Endothelial cell of umbilical vein (primary cell): ENCODE results near the gene TUBA4A. TPM values are rescaled to one million over a fixed set of nuclear protein-coding genes. Genes with fewer than 3 reads are reported as not detected.
A peak's percentile ranks its signal among the peaks of the same experiment; 100 is the strongest.

ENCODE experiments used
- BruUV-seq: library from RNA; stranded (reverse); fragments of 400-500 nt; replicated peaks from 2 replicates; lab custom pipeline; 2021; lab: Mats Ljungman, UMichigan
- CTCF ChIA-PET: fragments of 300-600, 350-600 bp; sonication (Branson Sonifier 250); formaldehyde crosslinking; loops from one replicate; lab custom pipeline; 2021; ENCODE audit warnings: antibody characterized with exemption, inconsistent platforms; lab: Charles Lee
- POLR2A ChIA-PET: fragments of 300-600, 350-600 bp; sonication (Branson Sonifier 250); formaldehyde crosslinking; loops from one replicate; lab custom pipeline; 2021; ENCODE audit warnings: antibody characterized with exemption, inconsistent platforms; lab: Charles Lee
- DNase-seq: peaks from one replicate; pipeline ENCODE4 v3.0.0-alpha.2; 2011; ENCODE audit warnings: low read depth, low spot score
- FAIRE-seq: peaks from 2 replicates; lab custom pipeline; 2011; peaks lifted over from hg19 to GRCh38; lab: Jason Lieb, UNC
- H2AFZ ChIP-seq: 2 replicates; pipeline ENCODE4 v1.6.0; 2012; ENCODE audit warnings: low read depth, low read length, control low read depth, inconsistent platforms
- H3K27ac ChIP-seq: 2 replicates; pipeline ENCODE4 v1.5.1; 2011; ENCODE audit warnings: low read depth, mild to moderate bottlenecking, control low read depth, low read length, moderate library complexity; ENCODE audit not compliant: insufficient read depth
- H3K27me3 ChIP-seq, 2 experiments: 2 replicates each; pipeline versions ENCODE4 v1.6.0 to v1.6.1; 2011; ENCODE audit warnings: low read length in 2 of 2, mixed read lengths in 1 of 2; ENCODE audit not compliant: control insufficient read depth in 2 of 2, insufficient read depth in 2 of 2
- H3K36me3 ChIP-seq, 2 experiments: 2 replicates in 1 of 2; 3 replicates in 1 of 2; pipeline ENCODE4 v1.5.1; 2011; ENCODE audit warnings: low read length in 2 of 2, mild to moderate bottlenecking in 1 of 2, moderate library complexity in 1 of 2; ENCODE audit not compliant: control insufficient read depth in 2 of 2, insufficient read depth in 2 of 2; ENCODE audit errors: extremely low read depth in 1 of 2
- H3K4me1 ChIP-seq: 3 replicates; pipeline ENCODE4 v1.5.1; 2011; ENCODE audit warnings: mild to moderate bottlenecking, low read length; ENCODE audit not compliant: control insufficient read depth, insufficient read depth; ENCODE audit errors: extremely low read depth
- H3K4me2 ChIP-seq: 2 replicates; pipeline ENCODE4 v1.6.1; 2011; ENCODE audit warnings: low read length, control low read depth, mixed read lengths; ENCODE audit not compliant: insufficient read depth
- H3K4me3 ChIP-seq, 3 experiments: fragments of 200-600 bp in 1 of 3; sonication (generic), shearing (Covaris generic) in 1 of 3; replicated peaks in 1 of 3; 2 replicates each; pipeline ENCODE4 v1.5.1; 2011 to 2016; ENCODE audit warnings: control low read depth in 3 of 3, low read length in 3 of 3, mild to moderate bottlenecking in 2 of 3, inconsistent platforms in 1 of 3, low read depth in 1 of 3, moderate library complexity in 1 of 3; ENCODE audit not compliant: insufficient read depth in 1 of 3
- H3K79me2 ChIP-seq: 2 replicates; pipeline ENCODE4 v1.6.0; 2012; ENCODE audit warnings: low read length, inconsistent platforms; ENCODE audit not compliant: control insufficient read depth, insufficient read depth
- H3K9ac ChIP-seq: replicated peaks from 2 replicates; pipeline ENCODE3; 2011; ENCODE audit warnings: low read length, control low read depth; ENCODE audit not compliant: insufficient read depth; ENCODE audit errors: extremely low read depth
- H3K9me1 ChIP-seq: replicated peaks from 3 replicates; pipeline ENCODE4 v1.6.0; 2011; ENCODE audit warnings: mild to moderate bottlenecking, low read length; ENCODE audit not compliant: control insufficient read depth, insufficient read depth; ENCODE audit errors: extremely low read depth
- H3K9me3 ChIP-seq: replicated peaks from 2 replicates; pipeline ENCODE4 v1.5.1; 2012; ENCODE audit warnings: low read length, inconsistent platforms; ENCODE audit not compliant: control insufficient read depth, insufficient read depth
- H4K20me1 ChIP-seq: replicated peaks from 2 replicates; pipeline ENCODE3; 2011; ENCODE audit warnings: mild to moderate bottlenecking, low read length; ENCODE audit not compliant: control insufficient read depth, insufficient read depth; ENCODE audit errors: extremely low read depth
- CTCF ChIP-seq, 2 donors: IDR thresholded peaks; 1 replicate in 1 of 2; 2 replicates in 1 of 2; pipeline ENCODE4 v1.5.1; 2011; ENCODE audit warnings: low read length in 2 of 2, mild to moderate bottlenecking in 2 of 2, moderate library complexity in 2 of 2, control low read depth in 1 of 2, inconsistent platforms in 1 of 2, low read depth in 1 of 2; ENCODE audit not compliant: insufficient read depth in 1 of 2; ENCODE audit errors: extremely low read depth in 1 of 2
- EZH2 ChIP-seq: IDR thresholded peaks from 2 replicates; pipeline ENCODE4 v1.6.1; 2012; ENCODE audit warnings: borderline replicate concordance, low read depth, mild to moderate bottlenecking, moderate library complexity, low read length, inconsistent platforms; ENCODE audit not compliant: severe bottlenecking
- FOS ChIP-seq: IDR thresholded peaks from 2 replicates; pipeline ENCODE4 v1.6.1; 2011; ENCODE audit warnings: mild to moderate bottlenecking, low read length, moderate library complexity, borderline replicate concordance; ENCODE audit not compliant: insufficient read depth
- GATA2 ChIP-seq: IDR thresholded peaks from 2 replicates; pipeline ENCODE4 v1.7.0; 2011; ENCODE audit warnings: low read depth, mild to moderate bottlenecking, moderate library complexity, mixed read lengths, low read length; ENCODE audit not compliant: insufficient read length, insufficient read depth
- JUN ChIP-seq: IDR thresholded peaks from 2 replicates; pipeline ENCODE4 v1.6.1; 2011; ENCODE audit warnings: borderline replicate concordance, low read depth; ENCODE audit not compliant: insufficient read length, insufficient read depth
- MAX ChIP-seq: IDR thresholded peaks from 2 replicates; pipeline ENCODE4 v1.6.1; 2011; ENCODE audit not compliant: insufficient read depth, insufficient read length
- MYC ChIP-seq: IDR thresholded peaks from one replicate; pipeline ENCODE4 v1.6.1; 2011; ENCODE audit warnings: mild to moderate bottlenecking, low read depth, low read length
- POLR2A ChIP-seq: IDR thresholded peaks from 2 replicates; pipeline ENCODE4 v1.6.1; 2012; ENCODE audit warnings: low read depth, mild to moderate bottlenecking, control low read depth, low read length
- POLR2AphosphoS5 ChIP-seq: IDR thresholded peaks from 2 replicates; pipeline ENCODE4 v1.6.1; 2012; ENCODE audit warnings: low read depth, mild to moderate bottlenecking, control low read depth, low read length, moderate library complexity; ENCODE audit not compliant: insufficient read depth
- dilution Hi-C: fragments of 300-500 bp; cut with MboI; formaldehyde crosslinking; loops from one replicate; pipeline ENCODE4 v1.15.0; 2019; ENCODE audit warnings: low sequenced_read_pairs; ENCODE audit not compliant: extremely low pct_ligation_motif_present
- intact Hi-C: fragments of 100-400 bp; cut with micrococcal nuclease; formaldehyde crosslinking; loops from one replicate; pipeline ENCODE4 v1.10.0; 2022
- polyA plus RNA-seq, 4 experiments: library from polyadenylated mRNA; depleted of rRNA in 3 of 4; stranded (reverse) in 3 of 4; unstranded in 1 of 4; fragments of >200 nt; gene quantifications; 2 replicates each; pipeline versions ENCODE4 v1.2.1 to v1.2.3, GENCODE V29; 2011 to 2012; ENCODE audit warnings: missing spikeins in 1 of 4
- total RNA-seq: library from RNA; stranded (reverse); gene quantifications from 2 replicates; pipeline ENCODE4 v1.2.3, GENCODE V29; 2021

The TUBA4A gene
- total and polyA plus RNA-seq, 2 donors (not counting 3 experiments of a cell fraction or from before 2014, with no cell fraction given): 16.5 to 24.8 TPM

GRCh38 chr2:219223831-219224610 lies 29.7 kb downstream of the TUBA4A start:
- CTCF ChIA-PET: interaction anchor here (0.8 kb wide), 1 partner anchor 13 kb away, joined by 3 read pairs; no protein-coding TSS in a partner anchor
- TSS peak; percentile 1 for BruUV-seq
- H3K4me2 ChIP-seq: no peak overlapping the region
- H2AFZ ChIP-seq: no peak overlapping the region
- H3K9me3 ChIP-seq: no peaks in the 10 kb centered on the region
- H3K79me2 ChIP-seq: peaks cover 18% of the 10 kb centered on the region
- dilution Hi-C loops: no loop called here
- no peak overlapping the region for H3K9ac ChIP-seq
- DNase-seq (no peak), FAIRE-seq (no peak)
- H3K36me3 ChIP-seq: peaks cover 3 to 46% of the 10 kb centered on the region in 2 experiments
- no peaks in the 10 kb centered on the region for H3K9me1 ChIP-seq
- H3K4me1 ChIP-seq: peaks cover 14% of the 10 kb centered on the region
- POLR2A ChIA-PET: interaction anchor here (0.6 kb wide), 1 partner anchor 230 kb away, joined by 3 read pairs; no protein-coding TSS in a partner anchor
- intact Hi-C loops: no loop called here
- no peak overlapping the region for H3K27ac ChIP-seq
- H4K20me1 ChIP-seq: no peaks in the 10 kb centered on the region
- no peaks in the 10 kb centered on the region for H3K27me3 ChIP-seq
- no peak overlapping the region for H3K4me3 ChIP-seq
- TF ChIP-seq MAX (no peak), GATA2 (no peak), FOS (no peak), POLR2AphosphoS5 (no peak), POLR2A (no peak), EZH2 (no peak), MYC (no peak), JUN (no peak), CTCF (IDR thresholded peaks at IDR 0.05; ENCODE audit: extremely low read depth in 1 of 2, insufficient read depth in 1 of 2, low read depth in 1 of 2, low read length in 2 of 2) (no peak)
